H9 (cell line): ENCODE measurements around the gene TSPAN11. TPM values are rescaled to one million over a fixed set of nuclear protein-coding genes. Genes with fewer than 3 reads are reported as not detected.

Experiments
- DNase-seq: peaks from one replicate; pipeline ENCODE4 v3.0.0-alpha.2; 2017
- H2AFZ ChIP-seq: one replicate; pipeline ENCODE4 v1.6.1; 2013; ENCODE audit warnings: mild to moderate bottlenecking, low read length, control low read depth, moderate library complexity
- H2AK5ac ChIP-seq: 2 replicates; pipeline ENCODE4 v1.6.1; 2013; ENCODE audit warnings: low read length, control low read depth, mixed read lengths; ENCODE audit not compliant: insufficient read length
- H2BK120ac ChIP-seq: one replicate; pipeline ENCODE4 v1.6.1; 2013; ENCODE audit warnings: low read depth, mild to moderate bottlenecking, low read length, control low read depth, inconsistent platforms; ENCODE audit not compliant: poor library complexity, severe bottlenecking
- H2BK12ac ChIP-seq: 2 replicates; pipeline ENCODE4 v1.6.1; 2013; ENCODE audit warnings: low read length, control low read depth, mixed read lengths, low read depth; ENCODE audit not compliant: insufficient read length
- H2BK15ac ChIP-seq: 2 replicates; pipeline ENCODE4 v1.6.1; 2013; ENCODE audit warnings: low read depth, low read length, control low read depth
- H2BK20ac ChIP-seq: one replicate; pipeline ENCODE4 v1.6.1; 2013; ENCODE audit warnings: low read depth, mild to moderate bottlenecking, low read length, control low read depth, inconsistent platforms; ENCODE audit not compliant: poor library complexity, severe bottlenecking
- H2BK5ac ChIP-seq: 2 replicates; pipeline ENCODE4 v1.6.1; 2013; ENCODE audit warnings: low read length, control low read depth, mixed read lengths; ENCODE audit not compliant: insufficient read length
- H3K14ac ChIP-seq: 2 replicates; pipeline ENCODE4 v1.6.1; 2013; ENCODE audit warnings: low read length, control low read depth; ENCODE audit not compliant: insufficient read depth
- H3K18ac ChIP-seq: 2 replicates; pipeline ENCODE4 v1.6.1; 2013; ENCODE audit warnings: low read depth, mild to moderate bottlenecking, mixed read lengths, low read length, control low read depth; ENCODE audit not compliant: insufficient read length
- H3K23ac ChIP-seq: 2 replicates; pipeline ENCODE4 v1.6.1; 2013; ENCODE audit warnings: low read length, control low read depth, mixed read lengths, low read depth; ENCODE audit not compliant: insufficient read length
- H3K23me2 ChIP-seq: 2 replicates; pipeline ENCODE4 v1.6.1; 2013; ENCODE audit warnings: low read depth, mild to moderate bottlenecking, mixed read lengths, low read length, control low read depth; ENCODE audit not compliant: insufficient read length, poor library complexity, severe bottlenecking
- H3K27ac ChIP-seq: 2 replicates; pipeline ENCODE4 v1.5.1; 2013; ENCODE audit warnings: low read length, control low read depth, mixed read lengths, low read depth; ENCODE audit not compliant: insufficient read length
- H3K27me3 ChIP-seq: 2 replicates; pipeline ENCODE4 v1.6.1; 2013; ENCODE audit warnings: low read length, control low read depth, inconsistent platforms; ENCODE audit not compliant: insufficient read depth
- H3K4ac ChIP-seq: 2 replicates; pipeline ENCODE4 v1.6.1; 2013; ENCODE audit warnings: low read depth, mild to moderate bottlenecking, control low read depth, inconsistent platforms, low read length, moderate library complexity
- H3K4me1 ChIP-seq: 2 replicates; pipeline ENCODE4 v1.6.1; 2013; ENCODE audit warnings: low read length, control low read depth, inconsistent platforms; ENCODE audit not compliant: insufficient read depth
- H3K4me2 ChIP-seq: 2 replicates; pipeline ENCODE4 v1.6.1; 2013; ENCODE audit warnings: low read length, control low read depth, mixed read lengths; ENCODE audit not compliant: insufficient read length, insufficient read depth
- H3K56ac ChIP-seq: 2 replicates; pipeline ENCODE4 v1.6.1; 2013; ENCODE audit warnings: low read depth, mild to moderate bottlenecking, mixed read lengths, low read length, control low read depth; ENCODE audit not compliant: insufficient read length
- H3K79me1 ChIP-seq: 2 replicates; pipeline ENCODE4 v1.6.1; 2013; ENCODE audit warnings: low read depth, mild to moderate bottlenecking, moderate library complexity, low read length, control low read depth, inconsistent platforms; ENCODE audit not compliant: insufficient read depth, poor library complexity, severe bottlenecking
- H3K79me2 ChIP-seq: 2 replicates; pipeline ENCODE4 v1.6.1; 2013; ENCODE audit warnings: low read length, control low read depth, inconsistent platforms; ENCODE audit not compliant: insufficient read depth
- H3K9ac ChIP-seq: 2 replicates; pipeline ENCODE4 v1.6.1; 2013; ENCODE audit warnings: low read length, control low read depth, mixed read lengths; ENCODE audit not compliant: insufficient read length; ENCODE audit errors: extremely low read depth
- H3K9me3 ChIP-seq: one replicate; pipeline ENCODE4 v1.6.1; 2013; ENCODE audit warnings: low read depth, low read length, inconsistent platforms; ENCODE audit not compliant: control insufficient read depth
- H3T11ph ChIP-seq: one replicate; pipeline ENCODE4 v1.6.1; 2013; ENCODE audit warnings: mild to moderate bottlenecking, low read length, control low read depth, inconsistent platforms
- H4K20me1 ChIP-seq: one replicate; pipeline ENCODE4 v1.6.1; 2013; ENCODE audit not compliant: control insufficient read depth, insufficient read length, insufficient read depth
- H4K5ac ChIP-seq: 2 replicates; pipeline ENCODE4 v1.6.1; 2013; ENCODE audit warnings: low read depth, mild to moderate bottlenecking, mixed read lengths, low read length, control low read depth; ENCODE audit not compliant: insufficient read length
- H4K8ac ChIP-seq: replicated peaks from 2 replicates; pipeline ENCODE4 v1.6.1; 2013; ENCODE audit warnings: low read length, control low read depth, mixed read lengths, low read depth; ENCODE audit not compliant: insufficient read length
- H4K91ac ChIP-seq: 2 replicates; pipeline ENCODE4 v1.6.1; 2013; ENCODE audit warnings: low read depth, mild to moderate bottlenecking, moderate library complexity, mixed read lengths, low read length, control low read depth; ENCODE audit not compliant: insufficient read length
- H3K27ac Mint-ChIP-seq, 3 experiments: 2 replicates in 2 of 3; 3 replicates in 1 of 3; pipeline ENCODE4 v1.8.0; 2020 to 2021; ENCODE audit warnings: mixed read lengths in 3 of 3, mild to moderate bottlenecking in 1 of 3, moderate library complexity in 1 of 3
- H3K27me3 Mint-ChIP-seq: 2 replicates; pipeline ENCODE4 v1.8.0; 2021; ENCODE audit warnings: low read depth, mild to moderate bottlenecking, moderate library complexity, mixed read lengths
- H3K36me3 Mint-ChIP-seq, 3 experiments: 2 replicates in 2 of 3; 3 replicates in 1 of 3; pipeline ENCODE4 v1.8.0; 2020 to 2021; ENCODE audit warnings: low read depth in 3 of 3, mixed read lengths in 3 of 3; ENCODE audit not compliant: insufficient read depth in 1 of 3
- H3K4me1 Mint-ChIP-seq, 2 experiments: 2 replicates each; pipeline ENCODE4 v1.8.0; 2020; ENCODE audit warnings: mixed read lengths in 2 of 2
- H3K4me3 Mint-ChIP-seq, 2 experiments: 2 replicates in 1 of 2; 3 replicates in 1 of 2; pipeline ENCODE4 v1.8.0; 2020 to 2021; ENCODE audit warnings: mild to moderate bottlenecking in 2 of 2, mixed read lengths in 2 of 2, moderate library complexity in 1 of 2
- H3K9me3 Mint-ChIP-seq, 2 experiments: 2 replicates in 1 of 2; 3 replicates in 1 of 2; pipeline ENCODE4 v1.8.0; 2020; ENCODE audit warnings: mild to moderate bottlenecking in 2 of 2, mixed read lengths in 2 of 2, moderate library complexity in 1 of 2
- CTCF ChIP-seq: fragments of 200-600 bp; sonication (generic); conservative IDR thresholded peaks from 3 replicates; pipeline ENCODE4 v1.8.0; 2021; ENCODE audit warnings: antibody characterized with exemption, mild to moderate bottlenecking
- WGBS: extraction: QIAGEN DNeasy Blood & Tissue Kit; methylation state at CpG from one replicate; pipeline ENCODE4 v1.1.7; 2013; ENCODE audit warnings: missing lambda C conversion rate, low lambda C conversion rate, mixed read lengths; ENCODE audit not compliant: insufficient read length; ENCODE audit errors: extremely low coverage; 5-methylcytosine and 5-hydroxymethylcytosine counted together
- total RNA-seq: library from RNA; stranded (reverse); gene quantifications from 2 replicates; pipeline ENCODE4 v1.2.1, GENCODE V29; 2021

Gene TSPAN11
- total RNA-seq, 1 experiment from 2014 or later = 4.2 TPM

GRCh38 chr12:31037931-31038330 is 111.4 kb downstream of the TSPAN11 start:
- Mint-ChIP-seq H3K9me3 (no peaks in the 10 kb centered on the region), H3K4me3 (no peak overlapping the region)
- no CpG with 5 or more reads among the region's 2 CpGs for WGBS

More at GRCh38 chr12:31037931-31038330, 111.4 kb downstream of the TSPAN11 start:
- no peak overlapping the region for H3K14ac ChIP-seq
- no peak overlapping the region for H3K4me2 ChIP-seq
- H4K91ac ChIP-seq = no peak overlapping the region
- no peak overlapping the region for H3T11ph ChIP-seq
- Mint-ChIP-seq H3K27me3 (peaks cover 18% of the 10 kb centered on the region), H3K4me1 (no peaks in the 10 kb centered on the region), H3K27ac (no peak overlapping the region; a peak in 1 of 7 replicates), H3K36me3 (no peaks in the 10 kb centered on the region)
- TF ChIP-seq CTCF = no peak
- DNase-seq = no peak
- no peak overlapping the region for H3K23ac ChIP-seq
- H4K8ac ChIP-seq = no peak overlapping the region
- H3K79me2 ChIP-seq = no peaks in the 10 kb centered on the region
- H3K9ac ChIP-seq = no peak overlapping the region
- H2AFZ ChIP-seq = no peak overlapping the region
- no peak overlapping the region for H3K4ac ChIP-seq
- H3K27me3 ChIP-seq = peaks cover 4% of the 10 kb centered on the region
- no peaks in the 10 kb centered on the region for H3K9me3 ChIP-seq
- H2BK120ac ChIP-seq = no peak overlapping the region
- no peaks in the 10 kb centered on the region for H4K20me1 ChIP-seq
- H3K56ac ChIP-seq = no peak overlapping the region
- H2BK20ac ChIP-seq = no peak overlapping the region
- H3K79me1 ChIP-seq = no peaks in the 10 kb centered on the region
- H2BK5ac ChIP-seq = no peak overlapping the region
- H2AK5ac ChIP-seq = no peak overlapping the region
- no peak overlapping the region for H3K27ac ChIP-seq
- no peak overlapping the region for H2BK15ac ChIP-seq
- H4K5ac ChIP-seq = no peak overlapping the region
- no peak overlapping the region for H2BK12ac ChIP-seq
- H3K18ac ChIP-seq = no peak overlapping the region
- no peaks in the 10 kb centered on the region for H3K23me2 ChIP-seq
- H3K4me1 ChIP-seq = no peaks in the 10 kb centered on the region
